CMK (cell line): Measurements from ENCODE around the gene CALD1.

Experiments
- DNase-seq: peaks from one replicate; pipeline ENCODE4 v3.0.0-alpha.2; 2010; ENCODE audit warnings: low read depth

The CALD1 gene

DNA sequence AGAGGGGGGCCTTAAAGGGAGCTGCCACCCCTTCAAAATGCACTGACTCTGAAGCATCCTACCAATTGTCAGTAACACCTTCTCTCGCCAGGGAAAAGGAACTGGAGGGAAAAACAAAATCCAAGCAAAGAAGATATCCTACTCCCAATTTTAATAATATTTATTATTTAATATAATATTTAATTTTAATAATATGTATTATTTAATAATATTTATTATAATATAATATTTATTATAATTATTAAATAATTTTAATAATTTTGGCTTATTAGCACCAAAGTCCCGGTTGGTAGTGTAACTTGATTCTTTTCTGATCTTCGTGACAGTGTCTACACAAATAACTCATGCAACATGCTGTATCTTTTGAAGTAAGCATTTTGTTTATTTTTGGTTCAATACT, 148.3 kb downstream of the CALD1 start:
- no peak for DNase-seq

GRCh38 chr7:134928554-134928953, 149.1 kb downstream of the CALD1 start:
- DNase-seq, result no peak

- DNase-seq, result no peak
These were observed 152.1 kb downstream of the CALD1 start for GRCh38 chr7:134931487-134931886.

GRCh38 chr7:134932707-134933370, 153.4 kb downstream of the CALD1 start:
- no peak for DNase-seq

DNA sequence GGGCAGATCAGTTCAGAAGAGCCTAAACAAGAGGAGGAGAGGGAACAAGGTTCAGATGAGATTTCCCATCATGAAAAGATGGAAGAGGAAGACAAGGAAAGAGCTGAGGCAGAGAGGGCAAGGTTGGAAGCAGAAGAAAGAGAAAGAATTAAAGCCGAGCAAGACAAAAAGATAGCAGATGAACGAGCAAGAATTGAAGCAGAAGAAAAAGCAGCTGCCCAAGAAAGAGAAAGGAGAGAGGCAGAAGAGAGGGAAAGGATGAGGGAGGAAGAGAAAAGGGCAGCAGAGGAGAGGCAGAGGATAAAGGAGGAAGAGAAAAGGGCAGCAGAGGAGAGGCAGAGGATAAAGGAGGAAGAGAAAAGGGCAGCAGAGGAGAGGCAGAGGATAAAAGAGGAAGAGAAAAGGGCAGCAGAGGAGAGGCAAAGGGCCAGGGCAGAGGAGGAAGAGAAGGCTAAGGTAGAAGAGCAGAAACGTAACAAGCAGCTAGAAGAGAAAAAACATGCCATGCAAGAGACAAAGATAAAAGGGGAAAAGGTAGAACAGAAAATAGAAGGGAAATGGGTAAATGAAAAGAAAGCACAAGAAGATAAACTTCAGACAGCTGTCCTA, 154.1 kb downstream of the CALD1 start:
- no peak for DNase-seq

DNA sequence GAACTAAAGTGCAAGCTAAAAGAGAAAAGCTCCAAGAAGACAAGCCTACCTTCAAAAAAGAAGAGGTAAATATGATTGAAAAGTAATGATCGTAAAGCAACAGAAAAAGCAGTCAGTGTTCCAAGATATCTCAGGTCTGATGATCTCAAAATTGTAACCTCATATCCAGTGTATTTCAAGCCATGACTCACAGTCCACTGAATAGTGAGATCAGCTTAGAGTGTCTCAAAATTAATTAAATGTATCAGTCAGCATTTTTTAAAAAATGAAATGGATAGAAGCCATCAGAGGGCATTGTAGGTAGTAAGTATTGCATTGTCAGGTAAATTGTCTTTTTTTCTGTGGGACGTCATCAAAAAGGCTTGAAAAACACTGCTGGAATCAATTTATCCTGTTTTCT, 156.3 kb downstream of the CALD1 start:
- no peak for DNase-seq

GRCh38 chr7:134936893-134937510, 157.6 kb downstream of the CALD1 start:
- no peak for DNase-seq

GRCh38 chr7:134938141-134938540, 158.7 kb downstream of the CALD1 start:
- no peak for DNase-seq

DNA sequence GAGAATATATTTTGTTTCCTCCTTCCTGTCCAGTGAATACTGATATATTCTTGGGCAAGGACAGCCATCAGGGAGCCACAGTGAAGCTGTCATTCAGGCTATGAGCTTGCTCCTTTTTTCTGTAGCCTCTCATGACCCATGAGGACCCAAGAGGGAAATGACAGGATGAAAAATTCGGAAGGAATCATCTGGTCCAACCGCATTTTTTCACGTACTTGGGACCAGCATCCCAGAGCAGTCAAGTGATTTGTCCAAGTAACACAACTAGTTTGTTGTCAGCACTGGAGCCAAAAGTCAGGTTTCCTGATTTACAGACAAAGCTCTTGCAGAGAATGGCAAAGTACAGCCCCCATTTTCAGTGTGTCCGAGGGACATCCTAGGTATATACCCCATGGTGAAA, 159.7 kb downstream of the CALD1 start:
- no peak for DNase-seq

DNA sequence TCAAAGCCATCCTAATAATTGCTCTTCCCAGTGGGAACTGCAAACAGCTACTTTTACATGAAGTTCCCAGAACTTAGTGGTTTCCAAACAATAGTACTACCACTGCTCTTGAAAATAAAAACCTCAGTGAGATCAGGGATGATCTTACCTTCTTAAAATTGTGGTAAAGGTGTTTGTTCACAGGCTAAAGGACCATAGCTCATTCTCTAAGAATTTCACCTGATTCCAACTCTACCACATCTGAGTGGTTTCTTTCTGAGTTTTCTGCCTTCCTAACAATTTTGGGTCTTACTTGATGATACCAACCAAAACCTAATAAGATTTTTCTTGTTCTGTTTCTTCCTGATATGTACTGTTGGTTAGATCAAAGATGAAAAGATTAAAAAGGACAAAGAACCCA, 161.3 kb downstream of the CALD1 start:
- no peak for DNase-seq

DNA sequence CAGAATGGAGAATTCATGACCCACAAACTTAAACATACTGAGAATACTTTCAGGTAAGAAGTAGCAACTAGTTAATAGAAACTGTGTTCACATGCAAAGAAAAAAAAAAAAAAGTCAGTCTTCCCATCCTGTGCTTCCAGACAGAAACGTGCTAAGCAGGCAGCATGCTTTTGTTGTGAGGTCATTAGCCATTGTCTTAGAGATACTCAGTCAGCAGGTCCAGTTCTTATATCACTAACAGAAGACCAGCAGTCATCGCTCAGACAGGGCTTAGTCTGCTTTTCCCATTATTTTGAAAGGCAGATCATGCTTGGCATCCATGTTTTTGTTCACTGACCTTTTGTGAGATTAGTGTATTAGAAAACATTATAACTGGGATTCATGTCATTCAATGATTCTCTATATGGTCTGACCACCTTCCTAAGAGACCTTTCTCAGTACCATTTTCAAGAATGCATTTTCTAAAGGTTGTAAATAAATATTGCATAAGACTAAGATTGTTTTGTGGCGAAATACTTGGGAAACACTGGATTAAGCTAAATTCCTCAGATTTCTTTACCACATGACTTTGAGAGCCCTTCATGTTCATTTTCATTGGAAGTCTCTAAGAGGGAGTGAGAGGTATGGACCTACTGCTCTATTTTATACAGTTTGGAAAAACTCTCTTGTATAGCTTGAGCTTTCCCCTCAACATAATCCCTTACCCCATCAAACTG, 161.9 kb downstream of the CALD1 start:
- DNase-seq, result no peak

- DNase-seq, result no peak
These were observed 162.5 kb downstream of the CALD1 start for GRCh38 chr7:134941952-134942351.

DNA sequence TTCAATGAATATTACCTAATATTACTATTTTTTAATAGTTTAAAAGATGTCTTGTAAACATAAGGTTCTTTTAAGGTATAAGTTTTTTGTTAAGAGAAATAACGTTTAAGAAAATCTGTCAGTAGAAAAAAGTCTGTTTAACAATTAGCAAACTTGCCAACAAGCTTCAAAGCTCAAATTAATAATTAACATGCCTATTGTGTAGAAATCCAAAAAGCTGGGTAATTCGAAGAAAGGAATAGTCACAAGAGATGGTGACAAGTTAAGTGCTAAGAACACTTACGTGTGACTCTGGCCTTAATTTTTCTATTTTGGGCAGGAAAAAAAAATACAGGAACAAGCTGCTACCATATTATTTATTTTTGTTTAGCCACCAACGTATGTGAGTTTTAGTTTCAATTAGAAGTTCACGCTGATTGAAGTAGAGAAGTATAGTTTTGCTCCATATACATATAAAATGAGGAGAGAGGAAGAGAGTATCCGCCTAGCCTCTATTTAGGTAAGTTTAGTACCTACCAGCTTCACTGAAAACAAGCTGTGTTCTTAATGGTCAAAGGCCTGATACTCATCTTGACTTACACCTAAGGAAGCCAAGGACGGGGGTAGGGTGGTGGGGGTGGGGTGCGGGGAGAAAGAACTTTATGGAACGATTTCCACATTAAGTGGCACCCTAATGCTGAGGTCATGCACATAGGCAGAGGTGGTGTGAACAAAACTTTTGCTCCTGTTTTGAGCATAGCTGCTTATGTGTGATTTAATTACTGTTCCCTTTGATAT, 163.4 kb downstream of the CALD1 start:
- no peak for DNase-seq

GRCh38 chr7:134943785-134944400, 164.5 kb downstream of the CALD1 start:
- no peak for DNase-seq

DNA sequence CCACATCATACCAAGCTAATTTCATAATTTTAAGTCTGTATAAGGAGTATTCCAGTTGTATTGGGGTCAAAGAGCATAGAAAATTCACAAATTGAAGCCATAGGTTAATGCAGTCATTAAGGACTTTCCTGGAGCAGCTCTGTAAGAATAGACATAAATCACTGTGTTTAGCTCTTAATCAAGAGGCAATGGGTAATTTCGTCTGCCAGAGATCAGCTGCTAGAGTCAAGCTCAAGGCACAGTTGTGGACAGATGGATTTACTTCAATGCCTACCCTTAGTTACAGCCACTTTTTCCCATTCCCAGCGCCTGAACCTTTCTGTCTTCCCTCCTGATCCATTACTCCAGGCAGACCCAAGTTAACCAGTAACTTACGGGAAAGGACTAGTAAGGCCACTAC, 166.3 kb downstream of the CALD1 start:
- no peak for DNase-seq

DNA sequence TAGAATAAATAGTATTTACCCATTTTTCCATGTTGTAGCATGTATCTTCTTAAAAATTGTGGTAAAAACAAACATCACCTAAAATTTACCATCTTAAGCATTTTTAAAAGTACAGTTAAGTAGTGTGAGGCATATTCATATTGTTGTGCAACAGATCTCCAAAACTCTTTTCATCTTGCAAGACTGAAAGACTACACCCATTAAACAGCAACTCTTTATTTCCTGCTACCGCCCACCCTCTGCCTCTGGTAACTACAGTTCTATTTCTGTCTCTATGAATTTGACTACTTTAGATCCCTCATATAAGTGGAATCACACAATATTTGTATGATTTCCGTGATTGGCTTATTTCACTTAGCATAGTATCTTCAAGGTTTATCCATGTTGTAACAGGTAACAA, 166.8 kb downstream of the CALD1 start:
- no peak for DNase-seq

DNA sequence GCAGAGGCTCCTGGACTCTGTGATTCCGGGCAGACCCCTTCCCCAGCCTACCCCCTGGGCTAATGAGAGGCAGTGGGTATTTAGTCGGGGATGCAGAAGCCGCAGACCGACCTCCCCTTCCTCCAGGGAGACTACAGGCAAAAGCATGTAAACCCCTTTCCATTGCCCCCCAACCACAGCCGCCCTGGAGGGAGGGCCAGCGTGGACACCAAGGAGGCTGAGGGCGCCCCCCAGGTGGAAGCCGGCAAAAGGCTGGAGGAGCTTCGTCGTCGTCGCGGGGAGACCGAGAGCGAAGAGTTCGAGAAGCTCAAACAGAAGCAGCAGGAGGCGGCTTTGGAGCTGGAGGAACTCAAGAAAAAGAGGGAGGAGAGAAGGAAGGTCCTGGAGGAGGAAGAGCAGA, 167.9 kb downstream of the CALD1 start:
- no peak for DNase-seq

- DNase-seq, result no peak
These were observed 168.4 kb downstream of the CALD1 start for GRCh38 chr7:134947831-134948230.

DNA sequence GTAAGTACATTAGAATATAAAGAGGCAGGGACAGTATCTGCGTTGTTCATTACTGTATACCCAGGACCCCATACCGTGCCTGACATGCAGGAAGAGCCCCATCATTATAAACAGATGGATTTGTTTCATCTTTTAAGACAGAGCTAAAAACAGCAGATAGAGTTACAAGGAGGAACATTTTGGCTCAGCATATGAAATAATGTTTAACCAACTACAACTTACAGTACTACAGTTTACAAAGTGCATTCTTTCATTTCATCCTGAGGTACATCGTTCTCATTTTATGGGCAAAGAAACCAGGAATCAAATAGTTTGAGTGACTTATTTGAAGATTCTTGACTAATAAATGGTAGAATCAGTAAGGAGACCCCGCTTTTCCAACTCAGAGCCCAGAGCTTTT, 168.8 kb downstream of the CALD1 start:
- DNase-seq, result no peak

- no peak for DNase-seq
These were observed 169.3 kb downstream of the CALD1 start for GRCh38 chr7:134948736-134949135.

DNA sequence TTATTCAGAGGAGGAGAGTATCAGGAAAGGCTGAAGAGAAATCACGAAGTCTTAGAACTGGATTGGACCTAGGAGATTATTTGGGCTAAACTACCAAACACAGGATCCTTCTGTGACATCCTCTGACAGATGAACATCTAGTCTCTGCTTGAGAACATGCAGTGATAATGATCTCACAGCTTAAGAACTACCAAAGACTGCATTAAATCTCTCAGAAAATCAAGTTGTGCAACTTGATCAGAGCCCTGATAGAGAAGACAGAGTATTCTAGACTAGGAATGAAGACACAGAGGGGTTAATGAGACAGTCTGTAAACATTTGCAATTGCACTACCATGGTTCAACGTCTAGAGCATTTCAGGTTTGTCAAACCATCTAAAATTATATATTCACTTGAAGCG, 169.7 kb downstream of the CALD1 start:
- DNase-seq, result no peak
